ENCODE results near the gene COX6A2. TPM values are rescaled to one million over a fixed set of nuclear protein-coding genes. Genes with fewer than 3 reads are reported as not detected.

COX6A2 gene
- total RNA-seq, 1 experiment from 2014 or later, result not detected

DNA sequence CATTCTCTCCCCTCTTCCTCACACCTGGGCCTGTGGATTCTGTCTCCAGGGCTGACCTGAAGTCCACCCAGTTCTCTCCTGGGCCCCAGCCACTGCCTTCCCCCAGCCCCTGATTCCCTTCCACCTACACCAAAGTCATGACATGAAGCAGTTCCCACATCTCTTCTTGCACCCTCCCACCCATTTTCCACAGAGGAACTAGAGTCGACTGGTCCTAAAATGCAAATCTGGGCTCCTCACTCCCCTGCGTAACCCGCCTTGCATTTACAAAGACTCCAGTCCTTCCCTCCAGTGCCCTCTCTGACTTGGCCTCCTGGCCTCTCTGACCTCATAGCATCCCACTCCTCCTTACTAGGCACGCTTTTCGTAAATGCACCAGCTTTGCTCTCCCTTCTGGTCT lies 14.8 kb downstream of the COX6A2 start:
- ChIA-PET CTCF (no interaction called here), POLR2A (no interaction called here)
- Histone ChIP-seq H3K36me3 (ENCODE audit: control insufficient read depth, insufficient read depth, low read length) (no peaks in the 10 kb centered on the region), H3K4me3 (ENCODE audit: low read depth in 2 of 2, low read length in 2 of 2) (no peak overlapping the region), H3K27me3 (ENCODE audit: control insufficient read depth, insufficient read depth, low read length) (no peaks in the 10 kb centered on the region), H3K4me1 (ENCODE audit: control insufficient read depth, insufficient read depth, low read length) (no peaks in the 10 kb centered on the region), H3K27ac (ENCODE audit: low read length) (no peak overlapping the region), H3K9me3 (ENCODE audit: control insufficient read depth, insufficient read depth, low read depth, low read length) (no peaks in the 10 kb centered on the region)
- no peak for ATAC-seq
- no TSS peak for BruUV-seq (replicated peaks)
- in situ Hi-C loops (cut with HindIII; ENCODE audit: low pct_unique_long_range_greater_than_20kb, low sequenced_read_pairs) (no loop called here), intact Hi-C loops (cut with micrococcal nuclease; ENCODE audit: unreplicated experiment) (no loop called here)
- TF ChIP-seq REST (IDR thresholded peaks at IDR 0.05; ENCODE audit: insufficient read depth in 1 of 2, low read depth in 2 of 2, low read length in 1 of 2) (no peak), CTCF (IDR thresholded peaks at IDR 0.05) (no peak), POLR2AphosphoS5 (IDR thresholded peaks at IDR 0.05; ENCODE audit: low read depth, low read length) (no peak), SIN3A (IDR thresholded peaks at IDR 0.05; ENCODE audit: borderline replicate concordance, insufficient read depth, low read depth, low read length) (no peak)
- DNase-seq (ENCODE audit: low read depth, low spot score), result no peak

- POLR2A ChIA-PET, result no interaction called here
These were observed 15.4 kb downstream of the COX6A2 start for GRCh38 chr16:31412750-31413149.

More at GRCh38 chr16:31412750-31413149, 15.4 kb downstream of the COX6A2 start:
- DNase-seq (ENCODE audit: low read depth, low spot score) (no peak), ATAC-seq (no peak)
- BruUV-seq (replicated peaks), result no TSS peak
- no peaks in the 10 kb centered on the region for H3K9me3 ChIP-seq (ENCODE audit: control insufficient read depth, insufficient read depth, low read depth, low read length)
- H3K27ac ChIP-seq (ENCODE audit: low read length), result no peak overlapping the region
- H3K4me1 ChIP-seq (ENCODE audit: control insufficient read depth, insufficient read depth, low read length), result no peaks in the 10 kb centered on the region
- no peak overlapping the region for H3K4me3 ChIP-seq (ENCODE audit: low read depth in 2 of 2, low read length in 2 of 2)
- TF ChIP-seq REST (IDR thresholded peaks at IDR 0.05; ENCODE audit: insufficient read depth in 1 of 2, low read depth in 2 of 2, low read length in 1 of 2), result no peak
- TF ChIP-seq SIN3A (IDR thresholded peaks at IDR 0.05; ENCODE audit: borderline replicate concordance, insufficient read depth, low read depth, low read length), result no peak
- TF ChIP-seq CTCF (IDR thresholded peaks at IDR 0.05), result no peak
- TF ChIP-seq TCF7L2 (IDR thresholded peaks at IDR 0.05; ENCODE audit: low read depth, low read length), result no peak
- H3K36me3 ChIP-seq (ENCODE audit: control insufficient read depth, insufficient read depth, low read length), result no peaks in the 10 kb centered on the region
- intact Hi-C loops (cut with micrococcal nuclease; ENCODE audit: unreplicated experiment) (no loop called here), in situ Hi-C loops (cut with HindIII; ENCODE audit: low pct_unique_long_range_greater_than_20kb, low sequenced_read_pairs) (no loop called here)
- no peaks in the 10 kb centered on the region for H3K27me3 ChIP-seq (ENCODE audit: control insufficient read depth, insufficient read depth, low read length)
- CTCF ChIA-PET, result no interaction called here
